Pancreas (tissue), 10 donors: Measurements from ENCODE around the gene LRBA. TPM values are rescaled to one million over a fixed set of nuclear protein-coding genes. Genes with fewer than 3 reads are reported as not detected.

Source experiments
- ATAC-seq, 4 donors: fragments of 200-7000 bp; cut with Tn5 transposase; one replicate each; pipeline versions ENCODE4 v1.8.0 to v1.9.1; 2020; ENCODE audit warnings: mild to moderate bottlenecking in 4 of 4, moderate library complexity in 4 of 4
- DNase-seq, 6 donors: peaks; one replicate each; pipeline ENCODE4 v3.0.0-alpha.2; 2020
- FAIRE-seq: peaks from 2 replicates; lab custom pipeline; 2012; peaks lifted over from hg19 to GRCh38; lab: Jason Lieb, UNC
- H3K27ac ChIP-seq, 4 donors: fragments of 200-600 bp; sonication (generic); 1 replicate in 3 of 4; 2 replicates in 1 of 4; pipeline versions ENCODE4 v1.5.0 to v1.8.0; 2020
- H3K27me3 ChIP-seq, 4 donors: fragments of 200-600 bp; one replicate each; pipeline ENCODE4 v1.8.0; 2021
- H3K36me3 ChIP-seq, 3 donors: fragments of 200-600 bp; sonication (generic) in 1 of 3; one replicate each; pipeline versions ENCODE4 v1.5.0 to v1.8.0; 2020 to 2021
- H3K4me1 ChIP-seq, 3 donors: fragments of 200-600 bp; one replicate each; pipeline ENCODE4 v1.8.0; 2021
- H3K4me3 ChIP-seq, 4 donors: fragments of 200-600 bp; sonication (generic) in 2 of 4; one replicate each; pipeline versions ENCODE4 v1.5.0 to v1.8.0; 2020 to 2021
- H3K9me3 ChIP-seq, 4 donors: fragments of 200-600 bp; one replicate each; pipeline ENCODE4 v1.8.0; 2021
- CTCF ChIP-seq, 4 donors: fragments of 200-600 bp; sonication (generic) in 3 of 4; IDR thresholded peaks; one replicate each; pipeline versions ENCODE4 v1.5.0 to v1.8.0; 2021; ENCODE audit warnings: antibody characterized with exemption in 4 of 4
- WGBS, 2 donors: extraction: QIAGEN DNeasy Blood & Tissue Kit; methylation state at CpG; one replicate each; pipeline ENCODE4 v1.1.7; 2013; 5-methylcytosine and 5-hydroxymethylcytosine counted together
- intact Hi-C, 3 donors: fragments of 100-400 bp; cut with DNase I; formaldehyde crosslinking; loops; one replicate each; pipeline versions ENCODE4 v1.11.1 to v1.14.2; 2022
- polyA plus RNA-seq, 2 donors: library from polyadenylated mRNA; stranded (reverse); fragments of 200-250 nt; gene quantifications; one replicate each; pipeline ENCODE4 v1.2.3, GENCODE V29; 2013
- total RNA-seq, 6 donors: library from RNA; stranded (reverse); fragmentation: NEBNext Ultra II Directional in 4 of 6; extraction: Animal tissue kit (Norgen Biotek cat#: 25700) in 4 of 6; gene quantifications; one replicate each; pipeline versions ENCODE4 v1.2.1 to v1.2.4, GENCODE V29; 2021 to 2023
- donor health status: healthy with polysubstance abuse.
- donor health status: DM: no; HTN: no; CAD: no; lungs with moderate emphysema.
- donor health status: DM: no; HTN: no; CAD: no.
- donor health status: control.
- donor health status: control.
- donor health status: Bipolar disorder and iron deficiency.
- donor health status: DM: yes; HTN: yes; CAD: no.
- donor health status: DM: no; HTN: no; CAD: no.
- donor health status: DM: no; HTN: no; CAD: no.
- donor health status: DM: yes; HTN: yes; CAD: no.

The LRBA gene
- total and polyA plus RNA-seq, 8 donors: 6.6 to 35.3 (median 22.3) TPM

GRCh38 chr4:150952167-150952845 lies 62.8 kb downstream of the LRBA start:
- H3K36me3 ChIP-seq: no peaks in the 10 kb centered on the region
- no peaks in the 10 kb centered on the region for H3K27me3 ChIP-seq
- ATAC-seq (no peak), DNase-seq (no peak), FAIRE-seq (no peak)
- TF ChIP-seq CTCF (IDR thresholded peaks at IDR 0.05): no peak
- H3K4me3 ChIP-seq: no peak overlapping the region
- intact Hi-C loops: no loop called here
- H3K4me1 ChIP-seq: peaks cover 0 to 8% (median 0%) of the 10 kb centered on the region in 3 donors
- no peak overlapping the region for H3K27ac ChIP-seq
- whole genome bisulfite sequencing, 2 donors: 94 to 97% methylated on average over 6 of the region's 6 CpGs
- H3K9me3 ChIP-seq: no peaks in the 10 kb centered on the region

GRCh38 chr4:150950657-150951288 lies 64.3 kb downstream of the LRBA start:
- H3K27ac ChIP-seq: no peak overlapping the region
- no peak overlapping the region for H3K4me3 ChIP-seq
- peaks cover 0 to 8% (median 4%) of the 10 kb centered on the region in 3 donors for H3K4me1 ChIP-seq
- DNase-seq (no peak), FAIRE-seq (no peak), ATAC-seq (peak in 2 of 4 donors; percentile 48 to 53)
- H3K9me3 ChIP-seq: no peaks in the 10 kb centered on the region
- no peaks in the 10 kb centered on the region for H3K27me3 ChIP-seq
- H3K36me3 ChIP-seq: no peaks in the 10 kb centered on the region
- WGBS, 2 donors: 92 to 97% methylated on average over 2 of the region's 2 CpGs
- TF ChIP-seq CTCF (IDR thresholded peaks at IDR 0.05): no peak
- intact Hi-C loops: no loop called here

- no peak for ATAC-seq
- Histone ChIP-seq H3K36me3 (no peaks in the 10 kb centered on the region), H3K4me1 (peaks cover 0 to 8% (median 4%) of the 10 kb centered on the region in 3 donors), H3K9me3 (no peaks in the 10 kb centered on the region), H3K27me3 (no peaks in the 10 kb centered on the region), H3K27ac (no peak overlapping the region), H3K4me3 (no peak overlapping the region)
- no peak for DNase-seq
- no peak for TF ChIP-seq CTCF (IDR thresholded peaks at IDR 0.05)
- no peak for FAIRE-seq
- intact Hi-C loops: no loop called here
These were observed 65.1 kb downstream of the LRBA start for GRCh38 chr4:150949943-150950342.

GRCh38 chr4:150949342-150949741 lies 65.7 kb downstream of the LRBA start:
- Histone ChIP-seq H3K4me1 (peaks cover 0 to 9% (median 4%) of the 10 kb centered on the region in 3 donors), H3K4me3 (no peak overlapping the region), H3K9me3 (no peaks in the 10 kb centered on the region), H3K27ac (no peak overlapping the region), H3K36me3 (no peaks in the 10 kb centered on the region), H3K27me3 (no peaks in the 10 kb centered on the region)
- DNase-seq: no peak
- no peak for TF ChIP-seq CTCF (IDR thresholded peaks at IDR 0.05)
- 87 to 97% methylated on average over 2 of the region's 2 CpGs for WGBS, 2 donors
- no peak for ATAC-seq
- intact Hi-C loops: no loop called here
- FAIRE-seq: no peak

- H3K27ac ChIP-seq: no peak overlapping the region
- no peaks in the 10 kb centered on the region for H3K9me3 ChIP-seq
- H3K4me1 ChIP-seq: peaks cover 0 to 10% (median 4%) of the 10 kb centered on the region in 3 donors
- H3K36me3 ChIP-seq: no peaks in the 10 kb centered on the region
- FAIRE-seq: peak; percentile 9
- intact Hi-C loops: no loop called here
- 94 to 98% methylated on average over 2 of the region's 2 CpGs for WGBS, 2 donors
- ATAC-seq: no peak
- no peak overlapping the region for H3K4me3 ChIP-seq
- H3K27me3 ChIP-seq: no peaks in the 10 kb centered on the region
- TF ChIP-seq CTCF (IDR thresholded peaks at IDR 0.05): no peak
- DNase-seq: no peak
These were observed 66.4 kb downstream of the LRBA start for GRCh38 chr4:150948710-150949109.
